GM12891 (cell line): ENCODE measurements around the gene PDXDC1.

Experiments
- PAX5 ChIP-seq: IDR thresholded peaks from 2 replicates; pipeline ENCODE4 v1.6.1; 2011; ENCODE audit warnings: low read length, moderate library complexity, mild to moderate bottlenecking; ENCODE audit not compliant: insufficient read depth, severe bottlenecking
- POLR2A ChIP-seq: IDR thresholded peaks from 2 replicates; pipeline ENCODE4 v1.6.1; 2011; ENCODE audit warnings: low read depth, low read length, control low read depth
- POLR2AphosphoS5 ChIP-seq: IDR thresholded peaks from 2 replicates; pipeline ENCODE4 v1.6.1; 2011; ENCODE audit warnings: low read depth, low read length, control low read depth
- POU2F2 ChIP-seq: IDR thresholded peaks from 2 replicates; pipeline ENCODE4 v1.6.1; 2011; ENCODE audit warnings: low read depth, mild to moderate bottlenecking, control low read depth, low read length, moderate library complexity
- SPI1 ChIP-seq: IDR thresholded peaks from 2 replicates; pipeline ENCODE4 v1.6.1; 2011; ENCODE audit warnings: low read depth, low read length, control low read depth
- TAF1 ChIP-seq: IDR thresholded peaks from 2 replicates; pipeline ENCODE4 v1.6.1; 2011; ENCODE audit warnings: low read depth, low read length, control low read depth

DNA sequence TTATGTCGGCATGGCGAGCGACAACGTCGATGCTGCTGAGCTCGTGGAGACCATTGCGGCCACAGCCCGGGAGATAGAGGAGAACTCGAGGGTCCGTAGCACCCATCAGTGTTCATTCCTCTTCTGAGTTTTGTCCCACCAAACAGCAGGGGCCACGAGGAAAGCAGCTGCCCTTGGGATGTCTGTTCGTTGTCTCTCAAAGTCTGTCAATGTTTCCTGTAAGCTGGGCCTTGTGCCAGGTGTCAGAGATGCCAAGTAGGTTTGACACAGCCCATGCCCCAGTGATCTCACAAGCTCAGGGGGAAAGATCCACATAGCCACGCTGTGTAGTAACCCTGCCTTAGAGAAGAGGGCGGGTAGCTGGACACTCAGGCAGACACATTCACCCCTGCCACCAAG lies 58.5 kb downstream of the PDXDC1 start:
- TF ChIP-seq TAF1 (no peak), POLR2A (no peak), POLR2AphosphoS5 (no peak), SPI1 (no peak), POU2F2 (no peak), PAX5 (no peak)
